GM18511 (cell line): ENCODE data around the gene ROBO1.
A peak's percentile ranks its signal among the peaks of the same experiment; 100 is the strongest.

Experiments
- ATAC-seq: cut with Tn5 transposase; IDR thresholded peaks from one replicate; pipeline ENCODE4 v1.9.1; 2021; ENCODE audit warnings: mild to moderate bottlenecking, moderate library complexity; ENCODE audit not compliant: unreplicated experiment

ROBO1 gene

DNA sequence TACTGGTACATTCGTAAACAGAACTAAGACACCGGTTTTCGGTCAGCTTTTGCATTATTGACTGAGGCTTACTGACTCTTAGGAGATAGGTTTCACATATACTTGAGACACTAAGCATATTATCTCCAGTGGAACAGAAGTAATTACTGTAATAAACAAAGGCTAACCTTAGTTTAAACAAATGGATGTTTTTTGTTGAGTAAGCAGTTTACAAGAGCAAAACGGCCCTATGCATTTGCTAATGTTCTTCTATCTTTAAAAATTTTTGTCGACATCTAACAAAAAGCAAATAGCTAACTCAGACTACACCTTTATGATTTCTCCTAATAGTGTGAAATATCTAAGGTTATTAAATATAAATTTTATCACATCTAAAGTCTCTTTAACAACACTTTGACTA is 664.5 kb downstream of the ROBO1 start:
- no peak for ATAC-seq

DNA sequence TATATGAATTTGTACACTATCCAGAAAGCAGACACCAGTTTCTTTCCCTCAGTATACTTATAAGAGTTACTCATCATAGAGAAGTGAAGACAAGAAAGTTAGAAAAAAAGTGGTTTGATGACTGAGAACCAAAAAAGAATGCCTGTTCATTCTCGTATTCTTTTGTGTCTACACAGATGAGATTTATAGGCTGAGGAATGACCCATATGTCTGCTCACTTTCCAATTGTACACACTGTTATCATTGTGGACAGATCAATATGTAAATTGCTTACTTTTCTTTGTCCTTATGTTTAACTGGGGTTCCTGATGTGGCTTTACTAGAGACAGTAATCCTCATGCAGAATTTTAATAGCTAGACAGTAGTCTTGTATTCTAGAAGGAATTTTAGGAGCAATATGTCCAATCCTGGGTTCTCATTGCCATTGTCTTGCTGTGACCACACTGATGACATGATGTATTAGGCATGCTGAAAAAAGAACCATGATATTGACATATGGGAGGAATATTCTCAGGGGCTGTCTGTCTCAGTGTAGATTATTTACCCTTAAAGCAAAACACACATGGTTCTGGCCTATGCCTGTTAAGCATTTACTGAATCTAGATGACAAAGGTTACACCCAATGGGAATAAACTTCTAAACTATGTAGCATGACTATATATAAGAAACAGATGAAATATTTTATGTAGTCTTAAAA is 669.7 kb downstream of the ROBO1 start:
- no peak for ATAC-seq

- no peak for ATAC-seq
These were observed 673.1 kb downstream of the ROBO1 start for GRCh38 chr3:79094654-79095053.

DNA sequence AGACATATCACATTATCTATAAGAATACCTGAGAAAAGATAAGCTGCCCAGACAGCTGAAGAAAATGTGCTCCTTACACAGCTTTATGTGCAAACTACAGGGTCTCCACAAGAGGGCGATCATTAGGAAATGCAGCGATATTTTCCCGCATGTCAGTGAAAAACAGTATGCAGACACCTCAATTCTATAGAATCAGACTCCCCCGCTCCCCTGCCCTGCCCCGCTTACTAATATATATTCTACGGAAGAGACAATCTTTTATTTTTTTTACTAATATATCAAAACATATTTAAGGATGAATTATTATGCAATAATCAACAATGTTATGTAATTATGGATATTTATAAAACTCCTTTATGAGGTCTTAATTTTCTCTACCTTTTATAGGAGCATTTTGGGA is 681.3 kb downstream of the ROBO1 start:
- ATAC-seq = peak; percentile 96

- ATAC-seq = no peak
These were observed 682.6 kb downstream of the ROBO1 start for GRCh38 chr3:79085171-79085570.

GRCh38 chr3:79081335-79081734 is 686.5 kb downstream of the ROBO1 start:
- no peak for ATAC-seq

DNA sequence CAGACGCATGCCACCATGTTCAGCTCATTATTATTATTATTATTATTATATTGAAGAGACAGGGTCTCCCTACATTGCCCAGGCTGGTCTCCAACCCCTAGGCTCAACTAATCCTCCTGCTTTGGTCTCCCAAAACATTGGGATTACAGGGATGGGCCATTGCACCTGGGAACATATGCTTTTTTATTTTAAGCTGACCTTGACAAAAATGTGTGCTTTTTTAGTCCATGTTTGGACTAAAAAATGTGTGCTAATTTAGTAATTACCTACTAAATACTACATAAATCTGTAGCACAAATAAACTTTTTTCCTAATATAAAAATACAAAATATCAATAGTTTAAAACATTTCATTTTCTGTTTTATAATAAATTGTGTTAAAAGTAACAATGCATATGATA is 693.2 kb downstream of the ROBO1 start:
- no peak for ATAC-seq

GRCh38 chr3:79067734-79068133 is 700.1 kb downstream of the ROBO1 start:
- no peak for ATAC-seq

- no peak for ATAC-seq
These were observed 701.3 kb downstream of the ROBO1 start for GRCh38 chr3:79066481-79066880.

DNA sequence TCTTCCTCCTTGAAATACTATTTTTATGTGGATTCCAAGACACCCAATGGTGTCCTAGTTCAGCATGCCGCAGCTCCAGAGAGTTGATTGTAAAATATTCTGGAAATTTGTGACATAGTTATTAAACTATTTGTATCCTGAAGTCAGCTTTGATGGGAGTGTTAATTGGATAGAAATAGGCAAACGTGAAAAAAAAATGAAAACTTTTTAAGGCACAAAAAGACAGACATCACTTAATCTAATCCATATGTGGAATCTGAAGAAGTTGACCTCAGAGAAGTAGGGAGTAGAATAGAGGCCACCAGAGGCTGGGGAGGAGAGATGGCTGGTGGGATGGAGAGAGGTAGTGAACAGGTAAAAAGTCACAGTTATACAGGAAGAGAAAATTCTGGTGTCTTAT is 704.2 kb downstream of the ROBO1 start:
- ATAC-seq = no peak

DNA sequence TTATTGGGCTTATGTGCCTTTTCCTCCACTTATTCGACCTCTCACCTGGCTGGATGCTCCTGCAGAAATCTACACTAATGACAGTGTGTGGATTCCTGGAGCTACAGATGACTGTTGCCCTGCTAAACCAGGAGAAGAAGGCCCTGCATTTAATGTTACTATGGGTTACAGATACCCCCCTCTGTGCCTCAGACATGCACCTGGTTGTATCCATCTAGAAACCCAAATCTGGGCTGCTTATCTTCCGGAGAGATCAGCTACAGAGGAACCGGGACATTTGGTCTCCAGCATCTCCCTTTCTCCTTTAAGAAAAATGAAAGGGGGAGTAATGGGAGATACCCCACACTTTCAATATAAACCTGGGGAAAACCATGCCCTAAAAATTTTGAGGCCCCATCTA is 710.0 kb downstream of the ROBO1 start:
- no peak for ATAC-seq

GRCh38 chr3:79056498-79056897 is 711.3 kb downstream of the ROBO1 start:
- no peak for ATAC-seq

DNA sequence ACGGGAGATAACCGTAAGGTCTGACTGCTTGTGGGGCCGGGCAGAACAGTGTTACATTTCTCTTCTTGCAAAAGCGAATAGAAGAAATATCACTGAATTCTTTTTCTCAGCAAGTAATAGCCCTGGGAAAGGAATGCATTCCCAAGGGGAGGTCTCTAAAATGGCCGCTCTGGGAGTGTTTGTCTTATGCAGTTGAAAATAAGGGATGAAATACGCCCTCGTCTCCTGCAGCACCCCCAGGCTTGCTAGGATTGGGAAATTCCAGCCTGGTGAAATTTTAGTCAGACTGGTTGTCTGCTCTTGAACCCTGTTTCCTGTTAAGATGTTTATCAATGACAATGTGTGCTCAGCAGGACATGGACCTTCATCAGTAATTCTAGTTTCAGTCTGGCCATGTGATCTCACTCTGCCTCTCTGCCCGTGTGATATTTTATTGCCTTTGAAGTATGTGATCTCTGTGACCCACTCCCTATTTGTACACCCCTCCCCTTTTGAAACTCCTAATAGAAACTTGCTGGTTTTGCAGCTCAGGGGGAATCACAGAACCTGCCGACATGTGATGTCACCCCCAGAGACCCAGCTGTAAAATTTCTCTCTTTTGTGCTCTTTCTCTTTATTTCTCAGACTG is 715.6 kb downstream of the ROBO1 start:
- ATAC-seq = no peak

GRCh38 chr3:79047581-79047980 is 720.2 kb downstream of the ROBO1 start:
- no peak for ATAC-seq

DNA sequence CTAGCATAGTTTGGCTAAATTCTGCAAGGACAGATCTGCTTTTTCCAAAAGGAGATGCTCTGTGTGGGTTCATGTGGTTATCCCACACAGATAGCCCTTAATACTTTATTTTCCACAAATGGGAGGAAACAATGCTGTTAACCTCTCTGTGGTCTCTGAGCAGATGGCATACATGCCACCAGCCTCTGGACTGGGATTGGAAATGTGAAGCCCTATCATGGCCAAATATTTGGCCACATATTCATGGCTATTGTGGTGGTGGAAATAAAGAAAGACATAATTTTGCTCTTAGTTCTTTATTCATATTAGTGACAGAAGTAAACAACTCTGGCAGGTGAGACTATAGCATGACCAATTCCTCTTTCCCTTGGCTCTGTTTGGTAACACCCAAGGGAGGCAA is 726.2 kb downstream of the ROBO1 start:
- no peak for ATAC-seq

GRCh38 chr3:79040701-79041100 is 727.1 kb downstream of the ROBO1 start:
- no peak for ATAC-seq

DNA sequence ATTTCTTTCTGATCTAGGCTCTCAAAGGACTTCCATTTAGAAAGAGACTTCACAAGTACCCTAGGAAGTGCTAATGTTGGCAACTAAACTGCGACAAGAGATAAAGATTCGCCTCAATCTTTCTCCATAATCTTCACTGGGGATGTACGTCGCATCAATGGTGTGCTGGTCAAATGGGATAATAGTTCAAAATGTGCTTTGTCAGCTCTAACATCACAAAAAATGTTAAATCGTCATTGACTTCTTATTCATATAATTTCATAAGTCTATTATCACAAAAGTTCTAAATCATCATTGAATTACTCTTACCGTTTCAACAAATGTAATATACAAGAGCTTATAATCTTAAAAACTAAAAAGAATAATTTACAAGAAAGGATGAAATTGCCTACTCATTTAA is 727.7 kb downstream of the ROBO1 start:
- no peak for ATAC-seq

DNA sequence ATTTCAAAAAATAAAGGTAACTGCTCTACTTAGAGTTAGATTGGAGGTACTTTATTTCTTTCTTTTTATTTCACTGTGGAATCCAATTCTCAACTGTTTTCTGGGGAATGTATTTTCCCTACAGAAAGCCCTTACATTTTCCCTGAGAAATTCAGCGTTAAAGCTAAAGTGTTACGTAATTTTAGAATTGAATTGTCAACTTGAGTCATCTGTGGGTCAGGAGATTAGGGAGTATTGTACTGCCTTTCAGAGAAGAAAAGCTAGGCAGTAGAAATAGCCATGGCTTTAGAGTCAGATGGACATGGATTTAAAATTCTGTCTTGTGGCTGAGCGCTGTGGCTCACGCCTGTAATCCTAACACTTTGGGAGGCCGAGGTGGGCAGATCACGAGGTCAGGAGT is 728.6 kb downstream of the ROBO1 start:
- ATAC-seq = no peak

DNA sequence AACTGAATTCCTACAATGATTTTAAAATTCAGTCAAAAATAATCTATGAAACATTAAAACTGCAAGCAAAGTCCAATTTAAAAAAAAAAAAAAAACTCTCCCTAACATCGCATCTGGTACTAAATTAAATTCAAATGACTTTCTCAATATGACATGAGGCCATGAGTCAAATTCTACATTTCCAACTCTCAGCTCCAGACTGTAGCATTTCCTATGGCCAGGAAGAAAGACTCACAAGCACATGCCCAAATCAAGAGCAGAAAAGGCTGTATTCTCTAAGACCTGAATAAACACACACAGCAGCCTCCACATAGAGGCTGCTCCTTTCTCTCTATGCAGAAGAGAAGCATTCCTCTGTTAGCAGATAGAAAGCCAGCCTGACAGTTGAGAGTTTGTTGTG is 729.2 kb downstream of the ROBO1 start:
- no peak for ATAC-seq

DNA sequence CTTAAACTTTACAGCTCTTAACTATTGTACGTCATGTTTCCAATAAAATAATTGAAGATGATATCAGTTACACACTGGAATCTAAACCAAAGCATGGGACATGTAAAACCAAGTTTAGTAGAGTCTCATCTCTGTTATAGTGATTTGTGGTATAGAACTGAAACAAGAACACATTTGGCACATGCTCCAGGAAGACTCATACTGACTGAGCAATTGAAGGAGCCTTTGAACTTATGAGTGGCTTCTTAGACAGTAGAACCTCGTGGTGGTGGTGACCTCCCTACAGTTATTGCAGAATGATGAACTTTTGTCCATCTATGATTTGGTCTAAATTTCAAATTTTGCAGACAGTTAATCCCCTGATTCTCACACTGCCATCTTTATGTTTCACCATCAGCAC is 729.7 kb downstream of the ROBO1 start:
- no peak for ATAC-seq

GRCh38 chr3:79032686-79033318 is 735.0 kb downstream of the ROBO1 start:
- ATAC-seq = no peak

GRCh38 chr3:79030157-79030556 is 737.6 kb downstream of the ROBO1 start:
- no peak for ATAC-seq
